HEK293 (cell line): ENCODE measurements around the gene RPS6KA2.

ENCODE experiments used
- CTCF ChIA-PET: fragments of 350-600 bp; formaldehyde crosslinking; extraction: SDS; loops from one replicate; lab custom pipeline; 2021; ENCODE audit warnings: antibody characterized with exemption; lab: Yijun Ruan, JAX
- POLR2A ChIA-PET: fragments of 300-600 bp; formaldehyde crosslinking; extraction: SDS; loops from one replicate; lab custom pipeline; 2020; ENCODE audit warnings: antibody characterized with exemption, inconsistent platforms; lab: Yijun Ruan, JAX
- H3K27ac ChIP-seq: fragments of 200-500 bp; sonication (Bioruptor generic); 2 replicates; pipeline ENCODE4 v1.5.1; 2014; ENCODE audit warnings: low read depth, low read length, control low read depth, inconsistent platforms; ENCODE audit errors: extremely low read depth
- H3K36me3 ChIP-seq, 2 experiments: fragments of 200-500 bp in 1 of 2; sonication (Bioruptor generic) in 1 of 2; 1 replicate in 1 of 2; 2 replicates in 1 of 2; pipeline ENCODE4 v1.5.1; 2014 to 2017; ENCODE audit warnings: inconsistent platforms in 2 of 2, low read length in 2 of 2; ENCODE audit not compliant: control insufficient read depth in 2 of 2, insufficient read depth in 1 of 2
- H3K4me1 ChIP-seq: fragments of 200-500 bp; sonication (Bioruptor generic); 2 replicates; pipeline ENCODE4 v1.5.1; 2014; ENCODE audit warnings: mild to moderate bottlenecking, low read length, inconsistent platforms; ENCODE audit not compliant: control insufficient read depth, insufficient read depth
- H3K4me3 ChIP-seq: 2 replicates; pipeline ENCODE4 v1.5.1; 2011; ENCODE audit warnings: low read depth, mild to moderate bottlenecking, control low read depth, low read length, moderate library complexity
- H3K9me3 ChIP-seq: fragments of 200-500 bp; sonication (Bioruptor generic); 2 replicates; pipeline ENCODE4 v1.5.1; 2014; ENCODE audit warnings: low read depth, low read length, inconsistent platforms; ENCODE audit not compliant: control insufficient read depth, insufficient read depth
- GLI4 ChIP-seq: fragments of 450-650 bp; formaldehyde crosslinking; IDR thresholded peaks from 2 replicates; pipeline ENCODE4 v1.5.1; 2016; ENCODE audit warnings: missing biosample characterization, missing genetic modification characterization
- HOXC10 ChIP-seq: sonication (generic); formaldehyde crosslinking; IDR thresholded peaks from 2 replicates; pipeline ENCODE4 v1.8.1; 2023; ENCODE audit warnings: mild to moderate bottlenecking, missing genetic modification reagents
- HOXD13 ChIP-seq: sonication (generic); formaldehyde crosslinking; IDR thresholded peaks from 2 replicates; pipeline ENCODE4 v1.8.0; 2022; ENCODE audit warnings: missing genetic modification reagents, borderline replicate concordance
- TRIM28 ChIP-seq: IDR thresholded peaks from 2 replicates; pipeline ENCODE4 v1.6.1; 2011; ENCODE audit warnings: low read length, control low read depth, borderline replicate concordance
- ZBTB17 ChIP-seq: fragments of 450-650 bp; formaldehyde crosslinking; IDR thresholded peaks from 2 replicates; pipeline ENCODE4 v1.5.1; 2016; ENCODE audit warnings: missing biosample characterization, missing genetic modification characterization
- ZNF121 ChIP-seq: fragments of 450-650 bp; formaldehyde crosslinking; IDR thresholded peaks from 2 replicates; pipeline ENCODE4 v1.5.1; 2016; ENCODE audit warnings: missing biosample characterization, missing genetic modification characterization
- ZNF132 ChIP-seq: fragments of 450-650 bp; formaldehyde crosslinking; IDR thresholded peaks from 2 replicates; pipeline ENCODE4 v1.5.1; 2017; ENCODE audit warnings: missing biosample characterization, missing genetic modification characterization, borderline replicate concordance
- ZNF138 ChIP-seq: fragments of 450-650 bp; formaldehyde crosslinking; IDR thresholded peaks from 2 replicates; pipeline ENCODE4 v1.5.1; 2016; ENCODE audit warnings: missing biosample characterization, missing genetic modification characterization, borderline replicate concordance
- ZNF146 ChIP-seq: fragments of 450-650 bp; formaldehyde crosslinking; IDR thresholded peaks from 2 replicates; pipeline ENCODE4 v1.5.1; 2016; ENCODE audit warnings: missing biosample characterization, missing genetic modification characterization
- ZNF157 ChIP-seq: fragments of 450-650 bp; formaldehyde crosslinking; IDR thresholded peaks from 2 replicates; pipeline ENCODE4 v1.5.1; 2016; ENCODE audit warnings: missing biosample characterization, missing genetic modification characterization
- ZNF169 ChIP-seq: fragments of 450-650 bp; formaldehyde crosslinking; IDR thresholded peaks from 2 replicates; pipeline ENCODE4 v1.5.1; 2016; ENCODE audit warnings: missing biosample characterization, missing genetic modification characterization
- ZNF2 ChIP-seq: fragments of 450-650 bp; formaldehyde crosslinking; IDR thresholded peaks from 2 replicates; pipeline ENCODE4 v1.5.1; 2016; ENCODE audit warnings: missing biosample characterization, missing genetic modification characterization
- ZNF354C ChIP-seq: fragments of 450-650 bp; formaldehyde crosslinking; IDR thresholded peaks from 2 replicates; pipeline ENCODE4 v1.5.1; 2016; ENCODE audit warnings: missing biosample characterization, missing genetic modification characterization, low read depth, borderline replicate concordance
- ZNF404 ChIP-seq: fragments of 450-650 bp; formaldehyde crosslinking; IDR thresholded peaks from 2 replicates; pipeline ENCODE4 v1.5.1; 2017; ENCODE audit warnings: missing biosample characterization, missing genetic modification characterization
- ZNF426 ChIP-seq: fragments of 450-650 bp; formaldehyde crosslinking; IDR thresholded peaks from 2 replicates; pipeline ENCODE4 v1.5.1; 2017; ENCODE audit warnings: missing biosample characterization, missing genetic modification characterization, mild to moderate bottlenecking, inconsistent platforms, moderate library complexity
- ZNF48 ChIP-seq: fragments of 450-650 bp; formaldehyde crosslinking; IDR thresholded peaks from 2 replicates; pipeline ENCODE4 v1.5.1; 2016; ENCODE audit warnings: missing biosample characterization, missing genetic modification characterization
- ZNF510 ChIP-seq: fragments of 450-650 bp; formaldehyde crosslinking; IDR thresholded peaks from 2 replicates; pipeline ENCODE4 v1.5.1; 2018; ENCODE audit warnings: mild to moderate bottlenecking, missing genetic modification characterization, missing biosample characterization; ENCODE audit not compliant: insufficient replicate concordance
- ZNF596 ChIP-seq: fragments of 450-650 bp; IDR thresholded peaks from 2 replicates; pipeline ENCODE4 v1.5.0; 2018; ENCODE audit warnings: missing biosample characterization, mild to moderate bottlenecking, missing genetic modification characterization, moderate library complexity
- ZNF76 ChIP-seq: fragments of 450-650 bp; formaldehyde crosslinking; IDR thresholded peaks from 2 replicates; pipeline ENCODE4; 2016; ENCODE audit warnings: low read depth, missing biosample characterization, missing genetic modification characterization, borderline replicate concordance
- ZNF776 ChIP-seq: fragments of 450-650 bp; formaldehyde crosslinking; IDR thresholded peaks from 2 replicates; pipeline ENCODE4 v1.5.0; 2017; ENCODE audit warnings: missing biosample characterization, missing genetic modification characterization, borderline replicate concordance
- ZNF792 ChIP-seq: fragments of 450-650 bp; formaldehyde crosslinking; IDR thresholded peaks from 2 replicates; pipeline ENCODE4 v1.5.1; 2016; ENCODE audit warnings: missing biosample characterization, missing genetic modification characterization
- ZSCAN30 ChIP-seq: fragments of 450-650 bp; IDR thresholded peaks from 2 replicates; pipeline ENCODE4 v1.5.1; 2018; ENCODE audit warnings: missing biosample characterization, mild to moderate bottlenecking, missing genetic modification characterization, moderate library complexity
- TF ChIP-seq, protein P1 (sequence below): fragments of 450-650 bp; formaldehyde crosslinking; IDR thresholded peaks from 2 replicates; pipeline ENCODE4 v1.5.1; 2016; ENCODE audit warnings: missing biosample characterization, missing genetic modification characterization
- TF ChIP-seq, protein P2 (sequence below): fragments of 450-650 bp; formaldehyde crosslinking; IDR thresholded peaks from 2 replicates; pipeline ENCODE4 v1.5.1; 2016; ENCODE audit warnings: missing biosample characterization, missing genetic modification characterization
- TF ChIP-seq, protein P3 (sequence below): fragments of 450-650 bp; formaldehyde crosslinking; IDR thresholded peaks from 2 replicates; pipeline ENCODE4 v1.5.1; 2016; ENCODE audit warnings: missing biosample characterization, missing genetic modification characterization

Gene RPS6KA2

DNA sequence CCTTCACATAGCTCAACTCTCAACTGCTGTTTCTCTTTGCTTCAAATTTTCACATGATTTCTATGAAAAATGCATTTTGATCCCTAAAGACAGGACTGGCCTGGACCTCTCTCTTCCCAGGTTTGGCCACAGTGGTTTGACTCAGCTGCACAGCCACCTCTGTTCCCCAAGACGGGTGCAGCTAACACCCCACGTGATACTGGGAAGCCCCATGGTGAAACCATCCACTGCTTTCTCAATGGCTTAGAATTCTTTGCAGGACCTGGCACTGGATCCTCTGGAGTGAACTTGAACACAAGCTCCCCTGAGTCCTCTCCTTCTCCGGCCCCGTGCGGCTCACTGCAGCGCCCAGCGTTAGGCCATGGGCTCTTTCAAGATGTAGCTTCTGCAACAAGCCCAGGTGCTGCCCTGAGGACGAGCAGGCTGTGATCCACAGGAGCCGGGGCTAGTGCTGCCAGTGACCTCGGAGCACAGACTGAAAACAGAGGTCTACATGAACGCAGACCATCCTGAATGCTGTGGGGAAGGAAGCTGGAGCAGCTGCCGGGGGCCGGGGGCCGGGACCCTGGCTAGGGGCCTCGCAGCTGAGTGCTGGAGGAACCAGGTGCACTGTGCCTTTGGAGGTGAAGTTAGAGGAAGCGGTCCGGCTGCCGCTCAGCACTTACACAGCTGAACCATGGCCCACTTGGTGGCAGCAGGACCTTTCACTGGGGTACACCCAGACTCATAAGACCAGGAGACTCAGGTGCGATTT lies 185.5 kb downstream of the RPS6KA2 start:
- no peaks in the 10 kb centered on the region for H3K4me1 ChIP-seq
- ChIA-PET CTCF (interaction anchor here (1.2 kb wide), 1 partner anchor 15 kb away, joined by 6 read pairs; no protein-coding TSS in a partner anchor), POLR2A (no interaction called here)
- no peak overlapping the region for H3K27ac ChIP-seq
- TF ChIP-seq, protein P1, sequence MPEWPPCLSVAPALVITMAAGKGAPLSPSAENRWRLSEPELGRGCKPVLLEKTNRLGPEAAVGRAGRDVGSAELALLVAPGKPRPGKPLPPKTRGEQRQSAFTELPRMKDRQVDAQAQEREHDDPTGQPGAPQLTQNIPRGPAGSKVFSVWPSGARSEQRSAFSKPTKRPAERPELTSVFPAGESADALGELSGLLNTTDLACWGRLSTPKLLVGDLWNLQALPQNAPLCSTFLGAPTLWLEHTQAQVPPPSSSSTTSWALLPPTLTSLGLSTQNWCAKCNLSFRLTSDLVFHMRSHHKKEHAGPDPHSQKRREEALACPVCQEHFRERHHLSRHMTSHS (tag by site-specific recombination) = no peak
- no peak for TF ChIP-seq ZNF596 (tag by site-specific recombination)
- no peak for TF ChIP-seq ZNF132 (tag by site-specific recombination)
- no peak for TF ChIP-seq ZBTB17
- TF ChIP-seq ZNF2 = no peak
- no peak for TF ChIP-seq ZNF121
- no peak for TF ChIP-seq GLI4
- TF ChIP-seq HOXC10 (CRISPR knock-in tag) = no peak
- no peak for TF ChIP-seq ZNF48 (tag by site-specific recombination)
- TF ChIP-seq TRIM28 = no peak
- no peak for TF ChIP-seq ZSCAN30
- no peak for TF ChIP-seq ZNF146 (tag by site-specific recombination)
- no peak for TF ChIP-seq ZNF354C
- TF ChIP-seq, protein P2, sequence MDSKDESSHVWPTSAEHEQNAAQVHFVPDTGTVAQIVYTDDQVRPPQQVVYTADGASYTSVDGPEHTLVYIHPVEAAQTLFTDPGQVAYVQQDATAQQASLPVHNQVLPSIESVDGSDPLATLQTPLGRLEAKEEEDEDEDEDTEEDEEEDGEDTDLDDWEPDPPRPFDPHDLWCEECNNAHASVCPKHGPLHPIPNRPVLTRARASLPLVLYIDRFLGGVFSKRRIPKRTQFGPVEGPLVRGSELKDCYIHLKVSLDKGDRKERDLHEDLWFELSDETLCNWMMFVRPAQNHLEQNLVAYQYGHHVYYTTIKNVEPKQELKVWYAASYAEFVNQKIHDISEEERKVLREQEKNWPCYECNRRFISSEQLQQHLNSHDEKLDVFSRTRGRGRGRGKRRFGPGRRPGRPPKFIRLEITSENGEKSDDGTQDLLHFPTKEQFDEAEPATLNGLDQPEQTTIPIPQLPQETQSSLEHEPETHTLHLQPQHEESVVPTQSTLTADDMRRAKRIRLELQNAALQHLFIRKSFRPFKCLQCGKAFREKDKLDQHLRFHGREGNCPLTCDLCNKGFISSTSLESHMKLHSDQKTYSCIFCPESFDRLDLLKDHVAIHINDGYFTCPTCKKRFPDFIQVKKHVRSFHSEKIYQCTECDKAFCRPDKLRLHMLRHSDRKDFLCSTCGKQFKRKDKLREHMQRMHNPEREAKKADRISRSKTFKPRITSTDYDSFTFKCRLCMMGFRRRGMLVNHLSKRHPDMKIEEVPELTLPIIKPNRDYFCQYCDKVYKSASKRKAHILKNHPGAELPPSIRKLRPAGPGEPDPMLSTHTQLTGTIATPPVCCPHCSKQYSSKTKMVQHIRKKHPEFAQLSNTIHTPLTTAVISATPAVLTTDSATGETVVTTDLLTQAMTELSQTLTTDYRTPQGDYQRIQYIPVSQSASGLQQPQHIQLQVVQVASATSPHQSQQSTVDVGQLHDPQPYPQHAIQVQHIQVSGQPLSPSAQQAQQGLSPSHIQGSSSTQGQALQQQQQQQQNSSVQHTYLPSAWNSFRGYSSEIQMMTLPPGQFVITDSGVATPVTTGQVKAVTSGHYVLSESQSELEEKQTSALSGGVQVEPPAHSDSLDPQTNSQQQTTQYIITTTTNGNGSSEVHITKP (tag by site-specific recombination) = no peak
- TF ChIP-seq, protein P3, sequence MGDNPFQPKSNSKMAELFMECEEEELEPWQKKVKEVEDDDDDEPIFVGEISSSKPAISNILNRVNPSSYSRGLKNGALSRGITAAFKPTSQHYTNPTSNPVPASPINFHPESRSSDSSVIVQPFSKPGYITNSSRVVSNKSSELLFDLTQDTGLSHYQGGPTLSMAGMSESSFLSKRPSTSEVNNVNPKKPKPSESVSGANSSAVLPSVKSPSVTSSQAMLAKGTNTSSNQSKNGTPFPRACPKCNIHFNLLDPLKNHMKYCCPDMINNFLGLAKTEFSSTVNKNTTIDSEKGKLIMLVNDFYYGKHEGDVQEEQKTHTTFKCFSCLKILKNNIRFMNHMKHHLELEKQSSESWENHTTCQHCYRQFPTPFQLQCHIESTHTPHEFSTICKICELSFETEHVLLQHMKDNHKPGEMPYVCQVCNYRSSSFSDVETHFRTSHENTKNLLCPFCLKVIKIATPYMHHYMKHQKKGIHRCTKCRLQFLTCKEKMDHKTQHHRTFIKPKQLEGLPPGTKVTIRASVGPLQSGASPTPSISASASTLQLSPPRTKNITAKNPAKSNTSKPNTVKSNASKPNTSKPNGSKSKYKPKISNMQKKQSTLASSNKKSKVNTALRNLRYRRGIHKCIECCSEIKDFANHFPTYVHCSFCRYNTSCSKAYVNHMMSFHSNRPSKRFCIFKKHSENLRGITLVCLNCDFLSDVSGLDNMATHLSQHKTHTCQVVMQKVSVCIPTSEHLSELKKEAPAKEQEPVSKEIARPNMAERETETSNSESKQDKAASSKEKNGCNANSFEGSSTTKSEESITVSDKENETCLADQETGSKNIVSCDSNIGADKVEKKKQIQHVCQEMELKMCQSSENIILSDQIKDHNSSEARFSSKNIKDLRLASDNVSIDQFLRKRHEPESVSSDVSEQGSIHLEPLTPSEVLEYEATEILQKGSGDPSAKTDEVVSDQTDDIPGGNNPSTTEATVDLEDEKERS (tag by site-specific recombination) = no peak
- TF ChIP-seq ZNF157 (tag by site-specific recombination) = no peak
- no peaks in the 10 kb centered on the region for H3K9me3 ChIP-seq
- H3K4me3 ChIP-seq = no peak overlapping the region
- no peaks in the 10 kb centered on the region for H3K36me3 ChIP-seq

DNA sequence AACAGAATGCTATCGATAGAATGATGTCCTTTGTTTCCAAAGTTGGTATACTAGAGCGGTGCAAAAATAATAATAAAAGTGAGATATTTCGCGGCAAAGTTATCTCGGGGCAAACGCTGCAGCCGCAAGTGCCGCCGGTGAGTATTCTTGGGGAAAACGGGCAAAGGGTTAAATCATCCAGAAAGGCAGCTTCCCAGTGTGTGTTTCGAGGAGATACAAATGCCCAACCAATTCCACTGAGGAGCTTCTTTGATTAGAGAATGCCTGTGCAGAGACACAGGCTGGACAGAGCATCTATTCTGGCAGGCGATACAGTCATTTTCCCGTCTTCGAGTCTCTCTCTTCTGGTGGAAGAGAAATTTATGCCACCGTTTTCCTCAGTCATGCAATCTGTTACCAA lies 186.3 kb downstream of the RPS6KA2 start:
- Histone ChIP-seq H3K4me3 (no peak overlapping the region), H3K27ac (no peak overlapping the region), H3K4me1 (no peaks in the 10 kb centered on the region), H3K36me3 (no peaks in the 10 kb centered on the region), H3K9me3 (no peaks in the 10 kb centered on the region)
- TF ChIP-seq ZNF76 (tag by site-specific recombination) (no peak), ZNF169 (tag by site-specific recombination) (no peak), ZNF426 (tag by site-specific recombination) (no peak), ZNF792 (tag by site-specific recombination) (no peak), ZNF596 (tag by site-specific recombination) (no peak), ZNF510 (tag by site-specific recombination) (no peak), ZNF138 (tag by site-specific recombination) (no peak), ZNF404 (tag by site-specific recombination) (no peak), ZNF776 (tag by site-specific recombination) (no peak), HOXD13 (CRISPR knock-in tag) (no peak)
- CTCF ChIA-PET = no interaction called here
- POLR2A ChIA-PET = no interaction called here
